Kidney (tissue), 14 donors: ENCODE data around the gene CD55. TPM values are rescaled to one million over a fixed set of nuclear protein-coding genes. Genes with fewer than 3 reads are reported as not detected.

Experiments
- DNase-seq, 5 donors: peaks; one replicate each; pipeline ENCODE4 v3.0.0-alpha.2; 2013 to 2020
- FAIRE-seq: peaks from 2 replicates; lab custom pipeline; 2012; peaks lifted over from hg19 to GRCh38; lab: Jason Lieb, UNC
- H3K27ac ChIP-seq, 2 donors: one replicate each; pipeline ENCODE4 v1.7.0; 2013; ENCODE audit warnings: low read depth in 2 of 2, low read length in 2 of 2, inconsistent platforms in 1 of 2
- H3K27me3 ChIP-seq: one replicate; pipeline ENCODE4 v1.7.1; 2013; ENCODE audit warnings: low read length, inconsistent platforms; ENCODE audit not compliant: control insufficient read depth, insufficient read depth
- H3K36me3 ChIP-seq, 3 donors: one replicate each; pipeline versions ENCODE4 v1.7.0 to v1.7.1; 2013; ENCODE audit warnings: low read length in 3 of 3, control low read depth in 1 of 3, inconsistent platforms in 1 of 3; ENCODE audit not compliant: insufficient read depth in 3 of 3, control insufficient read depth in 2 of 3
- H3K4me1 ChIP-seq, 3 donors: one replicate each; pipeline versions ENCODE4 v1.7.0 to v1.7.1; 2013; ENCODE audit warnings: low read length in 3 of 3, inconsistent platforms in 1 of 3, low read depth in 1 of 3; ENCODE audit not compliant: control insufficient read depth in 2 of 3, insufficient read depth in 2 of 3
- H3K4me3 ChIP-seq, 3 donors: one replicate each; pipeline versions ENCODE4 v1.7.0 to v1.8.1; 2013; ENCODE audit warnings: low read length in 3 of 3, control low read depth in 1 of 3, inconsistent platforms in 1 of 3
- H3K9ac ChIP-seq, 3 donors: one replicate each; pipeline versions ENCODE4 v1.7.0 to v1.7.1; 2013; ENCODE audit warnings: low read length in 3 of 3, control low read depth in 1 of 3, inconsistent platforms in 1 of 3
- H3K9me3 ChIP-seq, 3 donors: one replicate each; pipeline versions ENCODE4 v1.7.0 to v1.7.1; 2013; ENCODE audit warnings: low read length in 3 of 3, control low read depth in 1 of 3, inconsistent platforms in 1 of 3; ENCODE audit not compliant: control insufficient read depth in 2 of 3, insufficient read depth in 1 of 3
- intact Hi-C: fragments of 100-400 bp; cut with DNase I; formaldehyde crosslinking; loops from one replicate; pipeline ENCODE4 v1.11.1; 2022
- polyA plus RNA-seq: library from polyadenylated mRNA; stranded (reverse); fragments of 350-450 nt; fragmentation: Illumina TruSeq; extraction: RNeasy Lipid Tissue Mini Kit (QIAGEN cat#74804); gene quantifications from one replicate; pipeline ENCODE4 v1.2.3, GENCODE V29; 2014; ENCODE audit warnings: low read depth, low replicate concordance; ENCODE audit not compliant: insufficient read depth
- total RNA-seq: library from RNA; stranded (reverse); fragmentation: NEBNext Ultra II Directional; extraction: Animal tissue kit (Norgen Biotek cat#: 25700); gene quantifications from one replicate; pipeline ENCODE4 v1.2.1, GENCODE V29; 2021
- TF ChIP-seq, protein P1 (sequence below): IDR thresholded peaks from 3 replicates; pipeline ENCODE4 v1.5.1; 2012; ENCODE audit warnings: mild to moderate bottlenecking, moderate library complexity, borderline replicate concordance; ENCODE audit not compliant: insufficient read depth; ENCODE audit errors: extremely low read depth
- donor health status: control.
- donor health status: control.
- donor health status: control.
- donor health status: control.
- donor health status: control.
- donor health status: DM: yes; HTN: yes; CAD: no.
- donor health status: Normal renal cell carcinoma (clear cell type).

Gene CD55
- total and polyA plus RNA-seq, 2 donors from 2014 or later = 28.8 to 69.5 TPM

DNA sequence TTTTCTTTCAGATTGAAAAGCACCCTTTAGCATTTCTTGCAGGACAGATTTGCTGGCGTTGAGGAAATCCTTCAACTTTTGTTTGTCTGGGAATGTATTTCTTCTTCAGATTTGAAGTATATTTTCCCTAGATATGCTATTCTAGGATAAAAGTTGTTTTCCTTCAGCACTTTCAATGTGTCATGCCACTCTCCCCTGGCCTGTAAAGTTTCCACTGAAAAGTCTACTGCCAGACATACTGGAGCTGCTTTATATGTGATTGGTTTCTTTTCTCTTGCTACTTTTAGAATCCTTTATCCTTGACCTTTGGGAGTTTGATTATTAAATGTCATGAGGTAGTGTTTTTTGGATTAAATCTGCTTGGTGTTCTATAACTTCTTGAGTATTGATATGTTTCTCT lies 44.2 kb upstream of the CD55 start:
- TF ChIP-seq, protein P1, sequence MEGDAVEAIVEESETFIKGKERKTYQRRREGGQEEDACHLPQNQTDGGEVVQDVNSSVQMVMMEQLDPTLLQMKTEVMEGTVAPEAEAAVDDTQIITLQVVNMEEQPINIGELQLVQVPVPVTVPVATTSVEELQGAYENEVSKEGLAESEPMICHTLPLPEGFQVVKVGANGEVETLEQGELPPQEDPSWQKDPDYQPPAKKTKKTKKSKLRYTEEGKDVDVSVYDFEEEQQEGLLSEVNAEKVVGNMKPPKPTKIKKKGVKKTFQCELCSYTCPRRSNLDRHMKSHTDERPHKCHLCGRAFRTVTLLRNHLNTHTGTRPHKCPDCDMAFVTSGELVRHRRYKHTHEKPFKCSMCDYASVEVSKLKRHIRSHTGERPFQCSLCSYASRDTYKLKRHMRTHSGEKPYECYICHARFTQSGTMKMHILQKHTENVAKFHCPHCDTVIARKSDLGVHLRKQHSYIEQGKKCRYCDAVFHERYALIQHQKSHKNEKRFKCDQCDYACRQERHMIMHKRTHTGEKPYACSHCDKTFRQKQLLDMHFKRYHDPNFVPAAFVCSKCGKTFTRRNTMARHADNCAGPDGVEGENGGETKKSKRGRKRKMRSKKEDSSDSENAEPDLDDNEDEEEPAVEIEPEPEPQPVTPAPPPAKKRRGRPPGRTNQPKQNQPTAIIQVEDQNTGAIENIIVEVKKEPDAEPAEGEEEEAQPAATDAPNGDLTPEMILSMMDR = no peak
- intact Hi-C loops = no loop called here

DNA sequence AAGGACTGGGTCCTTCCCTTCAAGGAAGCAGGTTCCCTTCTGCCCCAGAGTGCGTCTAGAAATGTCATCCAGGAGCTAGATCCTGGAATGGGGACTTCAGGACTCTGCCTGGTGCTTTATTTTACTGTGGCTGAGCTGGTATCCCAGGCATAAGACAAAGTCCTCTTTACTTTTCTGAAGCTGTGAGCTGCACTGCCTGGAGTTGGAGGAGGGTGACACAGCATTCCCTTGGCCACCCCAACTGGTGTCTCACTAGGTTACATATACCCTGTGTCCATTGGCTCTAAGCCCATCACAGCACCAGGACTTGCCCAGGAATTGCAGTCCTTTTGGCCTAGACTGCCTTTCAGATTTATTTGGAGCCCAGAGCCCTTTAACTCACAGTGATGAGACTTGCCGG lies 41.8 kb upstream of the CD55 start:
- FAIRE-seq = no peak

More for the DNA sequence above, 44.2 kb upstream of the CD55 start:
- no peak overlapping the region for H3K4me3 ChIP-seq
- H3K27ac ChIP-seq = no peak overlapping the region
- peaks cover 0 to 3% (median 2%) of the 10 kb centered on the region in 3 donors for H3K4me1 ChIP-seq
- no peak overlapping the region for H3K9ac ChIP-seq
- FAIRE-seq (no peak), DNase-seq (no peak)
- no peaks in the 10 kb centered on the region for H3K9me3 ChIP-seq
- H3K27me3 ChIP-seq = no peaks in the 10 kb centered on the region
- no peaks in the 10 kb centered on the region for H3K36me3 ChIP-seq

GRCh38 chr1:207280706-207281105 lies 40.8 kb upstream of the CD55 start:
- Histone ChIP-seq H3K4me1 (peaks cover 6 to 9% (median 7%) of the 10 kb centered on the region in 3 donors), H3K36me3 (no peaks in the 10 kb centered on the region), H3K4me3 (no peak overlapping the region), H3K9ac (no peak overlapping the region), H3K9me3 (no peaks in the 10 kb centered on the region), H3K27me3 (no peaks in the 10 kb centered on the region), H3K27ac (no peak overlapping the region)
- DNase-seq (no peak), FAIRE-seq (no peak)
- intact Hi-C loops = no loop called here
- TF ChIP-seq, protein P1 = no peak

More for the DNA sequence above, 41.8 kb upstream of the CD55 start:
- Histone ChIP-seq H3K9ac (no peak overlapping the region), H3K36me3 (no peaks in the 10 kb centered on the region), H3K4me1 (peaks cover 6 to 9% (median 7%) of the 10 kb centered on the region in 3 donors), H3K27me3 (no peaks in the 10 kb centered on the region), H3K9me3 (no peaks in the 10 kb centered on the region), H3K27ac (no peak overlapping the region), H3K4me3 (no peak overlapping the region)
- TF ChIP-seq, protein P1 = no peak
- no peak for DNase-seq
- intact Hi-C loops = no loop called here

- no peaks in the 10 kb centered on the region for H3K9me3 ChIP-seq
- H3K9ac ChIP-seq = no peak overlapping the region
- DNase-seq (peak in 1 of 5 donors; percentile 54), FAIRE-seq (no peak)
- H3K36me3 ChIP-seq = no peaks in the 10 kb centered on the region
- TF ChIP-seq, protein P1 = no peak
- H3K27me3 ChIP-seq = no peaks in the 10 kb centered on the region
- H3K4me1 ChIP-seq = peaks cover 6 to 9% (median 7%) of the 10 kb centered on the region in 3 donors
- intact Hi-C loops = no loop called here
- peak overlapping the region in 1 of 2 donors; percentile 65 for H3K27ac ChIP-seq
- no peak overlapping the region for H3K4me3 ChIP-seq
These were observed 39.4 kb upstream of the CD55 start for GRCh38 chr1:207282058-207282457.
